ENCODE data around the gene RELT. TPM values are rescaled to one million over a fixed set of nuclear protein-coding genes. Genes with fewer than 3 reads are reported as not detected.

Gene RELT
- total and polyA plus RNA-seq, 8 donors: 1.2 to 18.7 (median 1.9) TPM; not detected in 2

DNA sequence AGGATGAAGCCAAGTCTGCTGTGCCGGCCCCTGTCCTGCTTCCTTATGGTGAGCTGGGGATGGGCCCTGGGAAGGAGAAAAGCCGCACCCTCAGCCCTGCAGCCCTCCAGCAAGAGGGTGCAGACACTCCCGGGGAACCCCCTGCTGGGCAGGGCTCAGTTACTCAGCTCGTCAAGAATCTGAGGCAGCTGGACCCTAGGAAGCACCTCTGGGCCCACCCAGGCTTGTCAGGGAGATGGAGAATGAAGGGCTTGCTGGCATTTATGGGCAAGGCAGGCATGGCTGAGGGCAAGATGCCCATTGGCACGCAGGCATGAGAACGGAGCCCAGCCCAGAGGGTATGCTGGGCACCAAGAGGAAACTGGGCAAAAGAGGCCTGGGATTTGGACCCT lies 12.9 kb downstream of the RELT start:
- WGBS, 5 donors: 79 to 86% (median 84%) methylated on average over 3 to 6 of the region's 6 CpGs
- no peaks in the 10 kb centered on the region for H3K27me3 ChIP-seq
- peaks cover 0 to 62% (median 17%) of the 10 kb centered on the region in 4 donors for H3K4me1 ChIP-seq
- intact Hi-C loops (cut with DNase I; ENCODE audit: low total_unique reads): no loop called here
- peaks cover 0 to 23% (median 0%) of the 10 kb centered on the region in 4 donors for H3K36me3 ChIP-seq
- no peak overlapping the region for H3K4me3 ChIP-seq
- DNase-seq: no peak
- peak overlapping the region in 1 of 5 donors; percentile 83 for H3K27ac ChIP-seq
- TF ChIP-seq EP300 (IDR thresholded peaks at IDR 0.05) (no peak), POLR2AphosphoS5 (IDR thresholded peaks at IDR 0.05) (no peak), POLR2A (IDR thresholded peaks at IDR 0.05) (no peak)
- TF ChIP-seq, protein P1, sequence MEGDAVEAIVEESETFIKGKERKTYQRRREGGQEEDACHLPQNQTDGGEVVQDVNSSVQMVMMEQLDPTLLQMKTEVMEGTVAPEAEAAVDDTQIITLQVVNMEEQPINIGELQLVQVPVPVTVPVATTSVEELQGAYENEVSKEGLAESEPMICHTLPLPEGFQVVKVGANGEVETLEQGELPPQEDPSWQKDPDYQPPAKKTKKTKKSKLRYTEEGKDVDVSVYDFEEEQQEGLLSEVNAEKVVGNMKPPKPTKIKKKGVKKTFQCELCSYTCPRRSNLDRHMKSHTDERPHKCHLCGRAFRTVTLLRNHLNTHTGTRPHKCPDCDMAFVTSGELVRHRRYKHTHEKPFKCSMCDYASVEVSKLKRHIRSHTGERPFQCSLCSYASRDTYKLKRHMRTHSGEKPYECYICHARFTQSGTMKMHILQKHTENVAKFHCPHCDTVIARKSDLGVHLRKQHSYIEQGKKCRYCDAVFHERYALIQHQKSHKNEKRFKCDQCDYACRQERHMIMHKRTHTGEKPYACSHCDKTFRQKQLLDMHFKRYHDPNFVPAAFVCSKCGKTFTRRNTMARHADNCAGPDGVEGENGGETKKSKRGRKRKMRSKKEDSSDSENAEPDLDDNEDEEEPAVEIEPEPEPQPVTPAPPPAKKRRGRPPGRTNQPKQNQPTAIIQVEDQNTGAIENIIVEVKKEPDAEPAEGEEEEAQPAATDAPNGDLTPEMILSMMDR (IDR thresholded peaks at IDR 0.05): no peak
- no peaks in the 10 kb centered on the region for H3K9me3 ChIP-seq

- DNase-seq: no peak
- intact Hi-C loops (cut with DNase I; ENCODE audit: low total_unique reads): loop anchor here (5.0 to 10.0 kb wide), 2 partner anchors 38 to 95 kb away; no protein-coding TSS in a partner anchor
- Histone ChIP-seq H3K27me3 (no peaks in the 10 kb centered on the region), H3K4me3 (no peak overlapping the region), H3K27ac (no peak overlapping the region), H3K9me3 (no peaks in the 10 kb centered on the region), H3K4me1 (peaks cover 0 to 55% (median 9%) of the 10 kb centered on the region in 4 donors), H3K36me3 (peaks cover 0 to 30% (median 0%) of the 10 kb centered on the region in 4 donors)
- WGBS, 5 donors: 71 to 89% (median 84%) methylated on average over 7 of the region's 7 CpGs
- TF ChIP-seq EP300 (IDR thresholded peaks at IDR 0.05) (no peak), POLR2A (IDR thresholded peaks at IDR 0.05) (no peak), POLR2AphosphoS5 (IDR thresholded peaks at IDR 0.05) (no peak)
- TF ChIP-seq, protein P1 (IDR thresholded peaks at IDR 0.05): no peak
Observed at GRCh38 chr11:73389916-73390315, 13.7 kb downstream of the RELT start.

GRCh38 chr11:73390601-73391565 lies 14.7 kb downstream of the RELT start:
- 84 to 94% (median 91%) methylated on average over 8 to 12 of the region's 12 CpGs for WGBS, 5 donors
- no peak for DNase-seq
- Histone ChIP-seq H3K9me3 (no peaks in the 10 kb centered on the region), H3K27ac (no peak overlapping the region), H3K27me3 (no peaks in the 10 kb centered on the region), H3K4me3 (no peak overlapping the region), H3K4me1 (peaks cover 0 to 45% (median 5%) of the 10 kb centered on the region in 4 donors), H3K36me3 (peaks cover 0 to 40% (median 3%) of the 10 kb centered on the region in 4 donors)
- intact Hi-C loops (cut with DNase I; ENCODE audit: low total_unique reads): loop anchor here (5.0 to 10.0 kb wide), 2 partner anchors 39 to 96 kb away; no protein-coding TSS in a partner anchor
- TF ChIP-seq, protein P1 (IDR thresholded peaks at IDR 0.05): no peak
- TF ChIP-seq POLR2AphosphoS5 (IDR thresholded peaks at IDR 0.05) (no peak), POLR2A (IDR thresholded peaks at IDR 0.05) (no peak), EP300 (IDR thresholded peaks at IDR 0.05) (no peak)

GRCh38 chr11:73391665-73392064 lies 15.5 kb downstream of the RELT start:
- H3K27me3 ChIP-seq: no peaks in the 10 kb centered on the region
- intact Hi-C loops (cut with DNase I; ENCODE audit: low total_unique reads): loop anchor here (5.0 to 10.0 kb wide), 2 partner anchors 39 to 97 kb away; no protein-coding TSS in a partner anchor
- no peak overlapping the region for H3K27ac ChIP-seq
- peaks cover 0 to 46% (median 3%) of the 10 kb centered on the region in 4 donors for H3K36me3 ChIP-seq
- peaks cover 0 to 39% (median 5%) of the 10 kb centered on the region in 4 donors for H3K4me1 ChIP-seq
- WGBS, 5 donors: 90 to 95% (median 94%) methylated on average over 7 to 10 of the region's 10 CpGs
- TF ChIP-seq POLR2A (IDR thresholded peaks at IDR 0.05) (no peak), POLR2AphosphoS5 (IDR thresholded peaks at IDR 0.05) (no peak), EP300 (IDR thresholded peaks at IDR 0.05) (no peak)
- TF ChIP-seq, protein P1 (IDR thresholded peaks at IDR 0.05): no peak
- DNase-seq: no peak
- no peak overlapping the region for H3K4me3 ChIP-seq
- no peaks in the 10 kb centered on the region for H3K9me3 ChIP-seq
